Right renal pelvis (tissue), 4 donors: ENCODE data around the gene FAM13C. TPM values are rescaled to one million over a fixed set of nuclear protein-coding genes. Genes with fewer than 3 reads are reported as not detected.
"Not testable (repeated sequence)": the region's sequence is repeated elsewhere in the genome, so short reads cannot be mapped to it uniquely, and the experiment has no call there.

ENCODE experiments used
- DNase-seq, 4 donors: peaks; one replicate each; pipeline ENCODE4 v3.0.0-alpha.2; 2013; ENCODE audit warnings: low read depth in 4 of 4, low spot score in 3 of 4, missing footprints in 1 of 4
- polyA plus RNA-seq, 4 donors: library from polyadenylated mRNA; unstranded; fragments of 120-200 nt; gene quantifications; one replicate each; pipeline ENCODE4 v1.2.1, GENCODE V29; 2013; ENCODE audit not compliant: insufficient read length in 4 of 4

Gene FAM13C
- polyA plus RNA-seq, 4 donors: 7.2 to 10.8 (median 9.0) TPM

- DNase-seq: peak in 3 of 4 donors; percentile 20 to 24 (median 23)
Observed at GRCh38 chr10:59240582-59241183, 121.7 kb downstream of the FAM13C start.

GRCh38 chr10:59239108-59239507 lies 123.2 kb downstream of the FAM13C start:
- DNase-seq: not testable (repeated sequence)

GRCh38 chr10:59237775-59238174 lies 124.6 kb downstream of the FAM13C start:
- no peak for DNase-seq

- no peak for DNase-seq
Observed at GRCh38 chr10:59236064-59236697, 126.2 kb downstream of the FAM13C start.

- peak in 1 of 4 donors; percentile 6 for DNase-seq
Observed at GRCh38 chr10:59234816-59235429, 127.4 kb downstream of the FAM13C start.

- no peak for DNase-seq
Observed at GRCh38 chr10:59234194-59234593, 128.2 kb downstream of the FAM13C start.

GRCh38 chr10:59229441-59229840 lies 132.9 kb downstream of the FAM13C start:
- no peak for DNase-seq

GRCh38 chr10:59227136-59227673 lies 135.1 kb downstream of the FAM13C start:
- DNase-seq: no peak

GRCh38 chr10:59225211-59225610 lies 137.1 kb downstream of the FAM13C start:
- no peak for DNase-seq

GRCh38 chr10:59223597-59223996 lies 138.8 kb downstream of the FAM13C start:
- not testable (repeated sequence) for DNase-seq

- DNase-seq: no peak
Observed at GRCh38 chr10:59222788-59223187, 139.6 kb downstream of the FAM13C start.

GRCh38 chr10:59216178-59216869 lies 146.0 kb downstream of the FAM13C start:
- no peak for DNase-seq

GRCh38 chr10:59214160-59214559 lies 148.2 kb downstream of the FAM13C start:
- no peak for DNase-seq

- DNase-seq: no peak
Observed at GRCh38 chr10:59212301-59212798, 150.0 kb downstream of the FAM13C start.

GRCh38 chr10:59206204-59206720 lies 156.1 kb downstream of the FAM13C start:
- DNase-seq: no peak

Other genes with a start within 250 kb of the FAM13C start
- 10 to 100 TPM; 16.2 to 20.0 (median 18.0) TPM for gene PHYHIPL, start 185.9 kb downstream of the FAM13C start, polyA plus RNA-seq